GM23338 (cell line): Measurements from ENCODE around the gene UGT2A3. TPM values are rescaled to one million over a fixed set of nuclear protein-coding genes. Genes with fewer than 3 reads are reported as not detected.

Experiments used
- ATAC-seq: fragments of 200-7000 bp; cut with Tn5 transposase; 3 replicates; pipeline ENCODE4 v1.9.1; 2020
- DNase-seq: peaks from one replicate; pipeline ENCODE4 v3.0.0-alpha.2; 2015; ENCODE audit warnings: low spot score
- H2AFZ ChIP-seq: fragments of 200-600 bp; sonication (generic); 2 replicates; pipeline ENCODE4 v1.8.0; 2016; ENCODE audit warnings: antibody characterized with exemption, mild to moderate bottlenecking, moderate library complexity
- H3F3A ChIP-seq: fragments of 200-600 bp; sonication (generic); replicated peaks from 2 replicates; pipeline ENCODE4 v1.8.0; 2017; ENCODE audit warnings: antibody characterized with exemption, mixed run types, low read depth
- H3K27ac ChIP-seq: fragments of 200-600 bp; sonication (generic); 2 replicates; pipeline ENCODE4 v1.6.1; 2016; ENCODE audit warnings: low read depth
- H3K27me3 ChIP-seq: fragments of 200-600 bp; sonication (generic); 2 replicates; pipeline ENCODE4 v1.8.0; 2016; ENCODE audit warnings: mild to moderate bottlenecking, mixed run types, moderate library complexity; ENCODE audit not compliant: insufficient read depth
- H3K36me3 ChIP-seq: fragments of 200-600 bp; sonication (generic); 2 replicates; pipeline ENCODE4 v1.8.0; 2016; ENCODE audit warnings: mild to moderate bottlenecking; ENCODE audit not compliant: insufficient read depth
- H3K4me1 ChIP-seq: fragments of 200-600 bp; sonication (generic); 2 replicates; pipeline ENCODE4 v1.8.0; 2016; ENCODE audit warnings: mild to moderate bottlenecking, moderate library complexity; ENCODE audit not compliant: insufficient read depth
- H3K4me2 ChIP-seq: fragments of 200-600 bp; sonication (generic); 2 replicates; pipeline ENCODE4 v1.7.1; 2017; ENCODE audit warnings: mixed run types
- H3K4me3 ChIP-seq: fragments of 200-600 bp; sonication (generic); 2 replicates; pipeline ENCODE4 v1.6.1; 2016; ENCODE audit warnings: mixed run types
- H3K79me2 ChIP-seq: fragments of 200-600 bp; sonication (generic); replicated peaks from 2 replicates; pipeline ENCODE4 v1.8.0; 2017; ENCODE audit warnings: mild to moderate bottlenecking; ENCODE audit not compliant: insufficient read depth
- H3K9me2 ChIP-seq: fragments of 200-600 bp; sonication (generic); 2 replicates; pipeline ENCODE4 v1.8.0; 2017; ENCODE audit not compliant: insufficient read depth
- H4K20me1 ChIP-seq: fragments of 200-600 bp; sonication (generic); replicated peaks from 2 replicates; pipeline ENCODE4 v1.8.0; 2017; ENCODE audit warnings: mild to moderate bottlenecking; ENCODE audit not compliant: insufficient read depth
- H3K27ac Mint-ChIP-seq: 2 replicates; pipeline ENCODE4 v1.8.0; 2020; ENCODE audit warnings: inconsistent platforms, mild to moderate bottlenecking, moderate library complexity, mixed read lengths
- H3K27me3 Mint-ChIP-seq: 3 replicates; pipeline ENCODE4 v1.8.0; 2022; ENCODE audit warnings: low read depth, mild to moderate bottlenecking, moderate library complexity, mixed read lengths, inconsistent platforms; ENCODE audit not compliant: insufficient read depth, poor library complexity
- H3K36me3 Mint-ChIP-seq: 3 replicates; pipeline ENCODE4 v1.8.0; 2021; ENCODE audit warnings: low read depth, mild to moderate bottlenecking, inconsistent platforms, moderate library complexity, mixed read lengths
- H3K4me1 Mint-ChIP-seq: 3 replicates; pipeline ENCODE4 v1.8.0; 2020; ENCODE audit warnings: mild to moderate bottlenecking, inconsistent platforms, mixed read lengths
- H3K4me3 Mint-ChIP-seq: 3 replicates; pipeline ENCODE4 v1.8.0; 2021; ENCODE audit warnings: moderate library complexity, mild to moderate bottlenecking, inconsistent platforms, mixed read lengths
- H3K9me3 Mint-ChIP-seq: 3 replicates; pipeline ENCODE4 v1.8.0; 2020; ENCODE audit warnings: moderate library complexity, mild to moderate bottlenecking, inconsistent platforms, mixed read lengths
- CREB1 ChIP-seq: fragments of 250-450 bp; sonication (Bioruptor Pico); IDR thresholded peaks from 2 replicates; pipeline ENCODE4 v1.5.0; 2020; ENCODE audit warnings: low read depth, mild to moderate bottlenecking, moderate library complexity
- CTCF ChIP-seq, 2 experiments: fragments of 200-600 bp in 1 of 2; sonication (generic) in 1 of 2; conservative IDR thresholded peaks; 2 replicates each; pipeline versions ENCODE4 v1.5.1 to v1.6.1; 2016 to 2017; ENCODE audit warnings: antibody characterized with exemption in 2 of 2, low read depth in 2 of 2, mild to moderate bottlenecking in 2 of 2, moderate library complexity in 1 of 2
- ETS1 ChIP-seq: IDR thresholded peaks from 2 replicates; pipeline ENCODE4 v1.6.1; 2016; ENCODE audit warnings: antibody characterized with exemption
- POLR2AphosphoS5 ChIP-seq: IDR thresholded peaks from 2 replicates; pipeline ENCODE4 v1.6.1; 2016; ENCODE audit warnings: antibody characterized with exemption, low read depth
- REST ChIP-seq: IDR thresholded peaks from one replicate; pipeline ENCODE4 v1.6.1; 2018; ENCODE audit warnings: antibody characterized with exemption; ENCODE audit not compliant: unreplicated experiment
- ZNF114 ChIP-seq: fragments of 250-450 bp; sonication (Bioruptor Pico); IDR thresholded peaks from 2 replicates; pipeline ENCODE4 v1.5.0; 2020; ENCODE audit warnings: mild to moderate bottlenecking, moderate library complexity
- ZNF462 ChIP-seq: fragments of 250-450 bp; sonication (Bioruptor Pico); IDR thresholded peaks from 2 replicates; pipeline ENCODE4 v1.5.0; 2020; ENCODE audit warnings: mild to moderate bottlenecking, moderate library complexity
- polyA plus RNA-seq: library from polyadenylated mRNA; unstranded; fragments of >200 nt; fragmentation: Nextera tagmentation; extraction: Ambion mirVana; gene quantifications from 2 replicates; pipeline ENCODE4 v1.2.1, GENCODE V29; 2016
- total RNA-seq: library from RNA; depleted of rRNA; stranded (reverse); fragments of >200 nt; shearing (Covaris generic); gene quantifications from 2 replicates; pipeline ENCODE4 v1.2.3, GENCODE V29; 2014

UGT2A3 gene
- total and polyA plus RNA-seq, 2 experiments from 2014 or later: not detected

GRCh38 chr4:68896749-68897148, 54.9 kb downstream of the UGT2A3 start (continued):
- no peak for TF ChIP-seq CREB1 (CRISPR knock-in tag)

- Histone ChIP-seq H4K20me1 (no peaks in the 10 kb centered on the region), H3K27me3 (no peaks in the 10 kb centered on the region), H3K4me1 (no peaks in the 10 kb centered on the region), H3K4me2 (no peak overlapping the region), H3K4me3 (no peak overlapping the region), H3F3A (no peaks in the 10 kb centered on the region), H2AFZ (no peak overlapping the region), H3K27ac (no peak overlapping the region), H3K79me2 (no peaks in the 10 kb centered on the region), H3K36me3 (no peaks in the 10 kb centered on the region), H3K9me2 (0 out of 2 replicates have a peak, but pooled peaks cover 5% of the 10 kb centered on the region)
- Mint-ChIP-seq H3K4me1 (no peaks in the 10 kb centered on the region), H3K27me3 (no peaks in the 10 kb centered on the region), H3K9me3 (no peaks in the 10 kb centered on the region), H3K4me3 (no peak overlapping the region), H3K36me3 (no peaks in the 10 kb centered on the region; the same call in 2 of the 3 replicates), H3K27ac (no peak overlapping the region)
- DNase-seq (no peak), ATAC-seq (no peak)
- TF ChIP-seq REST (no peak), ETS1 (no peak), CTCF (conservative IDR thresholded peaks at IDR 0.05; ENCODE audit: low read depth in 2 of 2) (no peak), ZNF462 (no peak), ZNF114 (CRISPR knock-in tag) (no peak), POLR2AphosphoS5 (no peak)
These were observed 55.9 kb downstream of the UGT2A3 start for GRCh38 chr4:68895561-68896198.
